Ovary (tissue), 3 donors: ENCODE results near the gene RNF38.

Experiments
- EP300 ChIP-seq: sonication (generic); formaldehyde crosslinking; IDR thresholded peaks from one replicate; pipeline ENCODE4 v1.6.1; 2017; ENCODE audit warnings: antibody characterized with exemption
- POLR2A ChIP-seq: fragments of 450-650 bp; IDR thresholded peaks from one replicate; pipeline ENCODE4 v1.6.1; 2017; ENCODE audit warnings: antibody characterized with exemption, mild to moderate bottlenecking, moderate library complexity
- TF ChIP-seq, protein P1 (sequence below), 3 donors: fragments of 450-650 bp in 2 of 3; fragments of 200-600 bp in 1 of 3; IDR thresholded peaks; one replicate each; pipeline versions ENCODE4 v1.5.1 to v1.8.0; 2016 to 2022; ENCODE audit warnings: antibody characterized with exemption in 3 of 3, mild to moderate bottlenecking in 1 of 3
- donor health status: DM: no; HTN: no; CAD: no.

DNA sequence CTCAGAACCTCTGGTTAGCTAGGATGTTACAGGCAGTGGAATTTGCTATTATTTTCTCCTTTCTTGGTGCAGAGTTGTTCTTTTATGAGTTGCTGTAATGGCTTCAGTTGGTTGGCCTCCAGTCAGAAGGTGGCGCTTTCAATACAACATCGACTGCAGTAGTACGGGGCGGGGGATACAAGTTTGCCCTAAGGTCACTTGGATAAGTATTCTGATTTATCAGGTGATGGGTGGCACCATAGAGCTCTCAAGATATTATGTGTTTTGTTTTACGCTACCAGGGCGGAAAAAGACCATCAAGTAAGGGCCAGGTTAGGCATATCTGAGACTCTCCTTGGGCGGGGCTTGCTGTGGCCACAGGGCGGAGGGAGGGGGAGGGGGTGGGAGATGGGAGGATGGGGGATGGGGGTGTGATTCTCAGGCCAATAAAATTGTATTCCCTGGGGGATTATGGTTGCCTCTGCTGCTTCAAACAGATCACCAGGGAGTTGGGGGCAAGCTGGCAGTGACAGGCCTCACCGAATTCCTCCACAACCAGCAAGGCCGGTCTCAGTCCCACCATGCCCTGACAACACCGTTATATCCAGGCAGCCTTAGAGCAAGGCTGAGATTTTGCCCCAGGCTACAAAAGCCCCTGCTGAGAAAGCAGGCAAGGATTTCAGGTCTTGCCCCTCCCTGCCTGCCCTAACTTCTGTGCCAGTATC lies 15.9 kb upstream of the RNF38 start:
- TF ChIP-seq, protein P1, sequence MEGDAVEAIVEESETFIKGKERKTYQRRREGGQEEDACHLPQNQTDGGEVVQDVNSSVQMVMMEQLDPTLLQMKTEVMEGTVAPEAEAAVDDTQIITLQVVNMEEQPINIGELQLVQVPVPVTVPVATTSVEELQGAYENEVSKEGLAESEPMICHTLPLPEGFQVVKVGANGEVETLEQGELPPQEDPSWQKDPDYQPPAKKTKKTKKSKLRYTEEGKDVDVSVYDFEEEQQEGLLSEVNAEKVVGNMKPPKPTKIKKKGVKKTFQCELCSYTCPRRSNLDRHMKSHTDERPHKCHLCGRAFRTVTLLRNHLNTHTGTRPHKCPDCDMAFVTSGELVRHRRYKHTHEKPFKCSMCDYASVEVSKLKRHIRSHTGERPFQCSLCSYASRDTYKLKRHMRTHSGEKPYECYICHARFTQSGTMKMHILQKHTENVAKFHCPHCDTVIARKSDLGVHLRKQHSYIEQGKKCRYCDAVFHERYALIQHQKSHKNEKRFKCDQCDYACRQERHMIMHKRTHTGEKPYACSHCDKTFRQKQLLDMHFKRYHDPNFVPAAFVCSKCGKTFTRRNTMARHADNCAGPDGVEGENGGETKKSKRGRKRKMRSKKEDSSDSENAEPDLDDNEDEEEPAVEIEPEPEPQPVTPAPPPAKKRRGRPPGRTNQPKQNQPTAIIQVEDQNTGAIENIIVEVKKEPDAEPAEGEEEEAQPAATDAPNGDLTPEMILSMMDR (IDR thresholded peaks at IDR 0.05): no peak
- TF ChIP-seq EP300 (no peak), POLR2A (no peak)
